Glutamatergic neuron (in vitro differentiated cells): Measurements from ENCODE around the gene SSNA1. TPM values are rescaled to one million over a fixed set of nuclear protein-coding genes. Genes with fewer than 3 reads are reported as not detected.

Experiments used
- DNase-seq: peaks from one replicate; pipeline ENCODE4 v3.0.0; 2022
- H3K27ac Mint-ChIP-seq: one replicate; pipeline ENCODE4 v1.8.0; 2020; ENCODE audit warnings: mild to moderate bottlenecking, mixed read lengths, inconsistent platforms; ENCODE audit not compliant: unreplicated experiment
- H3K27me3 Mint-ChIP-seq: one replicate; pipeline ENCODE4 v1.8.0; 2020; ENCODE audit warnings: mild to moderate bottlenecking, moderate library complexity, mixed read lengths, inconsistent platforms; ENCODE audit not compliant: unreplicated experiment
- H3K36me3 Mint-ChIP-seq: one replicate; pipeline ENCODE4 v1.8.0; 2020; ENCODE audit warnings: mild to moderate bottlenecking, mixed read lengths, inconsistent platforms; ENCODE audit not compliant: unreplicated experiment
- H3K4me1 Mint-ChIP-seq: one replicate; pipeline ENCODE4 v1.8.0; 2020; ENCODE audit warnings: mild to moderate bottlenecking, low read depth, mixed read lengths, inconsistent platforms; ENCODE audit not compliant: unreplicated experiment
- H3K4me3 Mint-ChIP-seq: one replicate; pipeline ENCODE4 v1.8.0; 2020; ENCODE audit warnings: mild to moderate bottlenecking, mixed read lengths, inconsistent platforms; ENCODE audit not compliant: unreplicated experiment
- H3K9me3 Mint-ChIP-seq: one replicate; pipeline ENCODE4 v1.8.0; 2020; ENCODE audit warnings: mild to moderate bottlenecking, moderate library complexity, mixed read lengths, inconsistent platforms; ENCODE audit not compliant: unreplicated experiment
- CTCF ChIP-seq: fragments of 200-600 bp; sonication (generic); IDR thresholded peaks from one replicate; pipeline ENCODE4 v1.5.0; 2021; ENCODE audit not compliant: partially characterized antibody, unreplicated experiment
- total RNA-seq: library from RNA; stranded (reverse); fragmentation: NEBNext Ultra II Directional; extraction: Animal tissue kit (Norgen Biotek cat#: 25700); gene quantifications from one replicate; pipeline ENCODE4 v1.2.1, GENCODE V29; 2021; ENCODE audit not compliant: unreplicated experiment

The SSNA1 gene
- total RNA-seq, 1 donor from 2014 or later, result 37.3 TPM

- Mint-ChIP-seq H3K27me3 (peaks cover 16% of the 10 kb centered on the region), H3K36me3 (no peaks in the 10 kb centered on the region), H3K27ac (no peak overlapping the region), H3K9me3 (peaks cover 2% of the 10 kb centered on the region), H3K4me3 (no peak overlapping the region), H3K4me1 (no peaks in the 10 kb centered on the region)
- no peak for TF ChIP-seq CTCF
- DNase-seq, result no peak
These were observed 42.0 kb upstream of the SSNA1 start for GRCh38 chr9:137146527-137146918.

GRCh38 chr9:137147091-137147792, 41.2 kb upstream of the SSNA1 start:
- Mint-ChIP-seq H3K9me3 (peaks cover 2% of the 10 kb centered on the region), H3K27me3 (peaks cover 11% of the 10 kb centered on the region), H3K27ac (no peak overlapping the region), H3K4me1 (no peaks in the 10 kb centered on the region), H3K36me3 (no peaks in the 10 kb centered on the region), H3K4me3 (no peak overlapping the region)
- TF ChIP-seq CTCF, result no peak
- DNase-seq, result no peak

- Mint-ChIP-seq H3K36me3 (no peaks in the 10 kb centered on the region), H3K4me1 (no peaks in the 10 kb centered on the region), H3K27ac (no peak overlapping the region), H3K9me3 (peaks cover 2% of the 10 kb centered on the region), H3K27me3 (peaks cover 9% of the 10 kb centered on the region), H3K4me3 (no peak overlapping the region)
- DNase-seq, result peak; percentile 19
- no peak for TF ChIP-seq CTCF
These were observed 40.7 kb upstream of the SSNA1 start for GRCh38 chr9:137147793-137148160.

- Mint-ChIP-seq H3K27me3 (peaks cover 9% of the 10 kb centered on the region), H3K36me3 (no peaks in the 10 kb centered on the region), H3K27ac (no peak overlapping the region), H3K4me3 (no peak overlapping the region), H3K9me3 (peaks cover 2% of the 10 kb centered on the region), H3K4me1 (no peaks in the 10 kb centered on the region)
- peak; percentile 13 for DNase-seq
- TF ChIP-seq CTCF, result no peak
These were observed 40.2 kb upstream of the SSNA1 start for GRCh38 chr9:137148242-137148641.

GRCh38 chr9:137148661-137149060, 39.8 kb upstream of the SSNA1 start:
- no peak for TF ChIP-seq CTCF
- DNase-seq, result no peak
- Mint-ChIP-seq H3K9me3 (peaks cover 2% of the 10 kb centered on the region), H3K27me3 (peaks cover 7% of the 10 kb centered on the region), H3K4me1 (no peaks in the 10 kb centered on the region), H3K36me3 (no peaks in the 10 kb centered on the region), H3K27ac (no peak overlapping the region), H3K4me3 (no peak overlapping the region)
